WTC11 (cell line): ENCODE measurements around the gene KCNIP4. TPM values are rescaled to one million over a fixed set of nuclear protein-coding genes. Genes with fewer than 3 reads are reported as not detected.

ENCODE experiments used
- ATAC-seq: fragments of 200-7000 bp; cut with Tn5 transposase; 2 replicates; pipeline ENCODE4 v1.10.0; 2021; ENCODE audit warnings: mild to moderate bottlenecking, moderate library complexity
- CTCF ChIA-PET: fragments of 300-600 bp; sonication (Branson Sonifier 250); formaldehyde crosslinking; loops from one replicate; lab custom pipeline; 2021; ENCODE audit warnings: antibody characterized with exemption; lab: Charles Lee
- POLR2A ChIA-PET: fragments of 350-600 bp; sonication (Branson Sonifier 250); formaldehyde crosslinking; loops from one replicate; lab custom pipeline; 2021; ENCODE audit warnings: antibody characterized with exemption; lab: Charles Lee
- DNase-seq: peaks from one replicate; pipeline ENCODE4 v3.0.0; 2021; ENCODE audit warnings: low spot score
- H3K27ac Mint-ChIP-seq: 2 replicates; pipeline ENCODE4 v1.8.0; 2021; ENCODE audit warnings: mixed read lengths
- H3K27me3 Mint-ChIP-seq: 2 replicates; pipeline ENCODE4 v1.8.0; 2021; ENCODE audit warnings: low read depth, mild to moderate bottlenecking, moderate library complexity, mixed read lengths
- H3K36me3 Mint-ChIP-seq: 2 replicates; pipeline ENCODE4 v1.8.0; 2021; ENCODE audit warnings: mixed read lengths
- H3K4me1 Mint-ChIP-seq: 2 replicates; pipeline ENCODE4 v1.8.0; 2022; ENCODE audit warnings: mixed read lengths
- H3K4me3 Mint-ChIP-seq: 2 replicates; pipeline ENCODE4 v1.8.0; 2021; ENCODE audit warnings: mild to moderate bottlenecking, moderate library complexity, mixed read lengths
- H3K9me3 Mint-ChIP-seq: 2 replicates; pipeline ENCODE4 v1.8.0; 2021; ENCODE audit warnings: mixed read lengths
- ATF1 ChIP-seq: sonication (generic); formaldehyde crosslinking; IDR thresholded peaks from 2 replicates; pipeline ENCODE4 v1.8.1; 2023; ENCODE audit warnings: mild to moderate bottlenecking, moderate library complexity, missing genetic modification reagents
- CBFB ChIP-seq: sonication (generic); formaldehyde crosslinking; IDR thresholded peaks from 2 replicates; pipeline ENCODE4 v1.8.1; 2022; ENCODE audit warnings: mild to moderate bottlenecking, low read depth, missing genetic modification reagents
- CREM ChIP-seq: sonication (generic); formaldehyde crosslinking; IDR thresholded peaks from 2 replicates; pipeline ENCODE4 v1.8.1; 2022; ENCODE audit warnings: mild to moderate bottlenecking, missing genetic modification reagents, moderate library complexity
- FOXK1 ChIP-seq: sonication (generic); formaldehyde crosslinking; IDR thresholded peaks from 2 replicates; pipeline ENCODE4 v1.8.0; 2022; ENCODE audit warnings: mild to moderate bottlenecking, moderate library complexity, missing genetic modification reagents
- FOXP1 ChIP-seq: sonication (generic); formaldehyde crosslinking; IDR thresholded peaks from 2 replicates; pipeline ENCODE4 v1.8.0; 2022; ENCODE audit warnings: missing genetic modification reagents, mild to moderate bottlenecking, moderate library complexity, borderline replicate concordance
- GTF2I ChIP-seq: fragments of 250-450 bp; sonication (Bioruptor Pico); conservative IDR thresholded peaks from 2 replicates; pipeline ENCODE4 v1.4.0; 2021; ENCODE audit warnings: mild to moderate bottlenecking
- NR2C2 ChIP-seq: sonication (generic); formaldehyde crosslinking; IDR thresholded peaks from 2 replicates; pipeline ENCODE4 v1.8.0; 2022; ENCODE audit warnings: mild to moderate bottlenecking, missing genetic modification reagents
- RORB ChIP-seq: fragments of 250-450 bp; sonication (Bioruptor Pico); IDR thresholded peaks from 2 replicates; pipeline ENCODE4 v1.9.0; 2021; ENCODE audit warnings: mild to moderate bottlenecking
- TEAD1 ChIP-seq: sonication (generic); formaldehyde crosslinking; IDR thresholded peaks from 2 replicates; pipeline ENCODE4 v1.8.0; 2022; ENCODE audit warnings: mild to moderate bottlenecking, missing genetic modification reagents
- TEAD4 ChIP-seq: sonication (generic); formaldehyde crosslinking; IDR thresholded peaks from 2 replicates; pipeline ENCODE4 v1.8.0; 2022; ENCODE audit warnings: mild to moderate bottlenecking, missing genetic modification reagents
- ZNF121 ChIP-seq: sonication (generic); formaldehyde crosslinking; IDR thresholded peaks from 2 replicates; pipeline ENCODE4 v1.8.0; 2023; ENCODE audit warnings: missing genetic modification reagents
- ZNF512 ChIP-seq: sonication (generic); formaldehyde crosslinking; IDR thresholded peaks from 2 replicates; pipeline ENCODE4 v1.8.1; 2022; ENCODE audit warnings: missing genetic modification reagents, borderline replicate concordance
- ZNF532 ChIP-seq: fragments of 250-450 bp; sonication (Bioruptor Pico); IDR thresholded peaks from 2 replicates; pipeline ENCODE4 v1.9.0; 2021; ENCODE audit warnings: mild to moderate bottlenecking, borderline replicate concordance
- total RNA-seq: library from RNA; stranded (reverse); gene quantifications from 3 replicates; pipeline ENCODE4 v1.2.3, GENCODE V29; 2021
- TF ChIP-seq, protein P1 (sequence below): sonication (generic); formaldehyde crosslinking; IDR thresholded peaks from 2 replicates; pipeline ENCODE4 v1.8.1; 2023; ENCODE audit warnings: mild to moderate bottlenecking, missing genetic modification reagents, borderline replicate concordance
- TF ChIP-seq, protein P2 (sequence below): sonication (generic); formaldehyde crosslinking; IDR thresholded peaks from 2 replicates; pipeline ENCODE4 v1.8.0; 2022; ENCODE audit warnings: mild to moderate bottlenecking, missing genetic modification reagents
- TF ChIP-seq, protein P3 (sequence below): sonication (generic); formaldehyde crosslinking; IDR thresholded peaks from 2 replicates; pipeline ENCODE4 v1.8.0; 2022; ENCODE audit warnings: mild to moderate bottlenecking, missing genetic modification reagents

The KCNIP4 gene
- total RNA-seq, 1 experiment from 2014 or later = not detected

DNA sequence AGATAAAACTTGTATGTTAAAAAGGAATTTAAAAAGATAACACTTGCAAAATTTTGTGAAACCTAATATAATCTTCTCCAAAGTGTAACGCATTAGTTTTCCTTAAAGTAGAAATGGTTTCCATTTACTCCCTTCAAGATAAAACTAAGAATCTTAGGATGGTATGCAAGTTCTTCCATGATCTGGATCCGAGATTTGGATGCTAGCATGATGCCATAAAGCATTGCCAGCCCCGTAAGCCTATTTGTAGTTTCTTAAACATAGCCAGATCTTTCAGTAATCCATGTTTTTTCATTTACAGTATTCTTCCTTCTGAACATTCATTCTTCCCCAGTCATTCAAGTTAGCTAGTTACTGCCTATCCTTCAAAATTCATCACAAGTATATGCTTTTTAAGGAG, 572.4 kb downstream of the KCNIP4 start (continued):
- TF ChIP-seq TEAD1 (CRISPR knock-in tag) (no peak), ATF1 (no peak)
- TF ChIP-seq, protein P1, sequence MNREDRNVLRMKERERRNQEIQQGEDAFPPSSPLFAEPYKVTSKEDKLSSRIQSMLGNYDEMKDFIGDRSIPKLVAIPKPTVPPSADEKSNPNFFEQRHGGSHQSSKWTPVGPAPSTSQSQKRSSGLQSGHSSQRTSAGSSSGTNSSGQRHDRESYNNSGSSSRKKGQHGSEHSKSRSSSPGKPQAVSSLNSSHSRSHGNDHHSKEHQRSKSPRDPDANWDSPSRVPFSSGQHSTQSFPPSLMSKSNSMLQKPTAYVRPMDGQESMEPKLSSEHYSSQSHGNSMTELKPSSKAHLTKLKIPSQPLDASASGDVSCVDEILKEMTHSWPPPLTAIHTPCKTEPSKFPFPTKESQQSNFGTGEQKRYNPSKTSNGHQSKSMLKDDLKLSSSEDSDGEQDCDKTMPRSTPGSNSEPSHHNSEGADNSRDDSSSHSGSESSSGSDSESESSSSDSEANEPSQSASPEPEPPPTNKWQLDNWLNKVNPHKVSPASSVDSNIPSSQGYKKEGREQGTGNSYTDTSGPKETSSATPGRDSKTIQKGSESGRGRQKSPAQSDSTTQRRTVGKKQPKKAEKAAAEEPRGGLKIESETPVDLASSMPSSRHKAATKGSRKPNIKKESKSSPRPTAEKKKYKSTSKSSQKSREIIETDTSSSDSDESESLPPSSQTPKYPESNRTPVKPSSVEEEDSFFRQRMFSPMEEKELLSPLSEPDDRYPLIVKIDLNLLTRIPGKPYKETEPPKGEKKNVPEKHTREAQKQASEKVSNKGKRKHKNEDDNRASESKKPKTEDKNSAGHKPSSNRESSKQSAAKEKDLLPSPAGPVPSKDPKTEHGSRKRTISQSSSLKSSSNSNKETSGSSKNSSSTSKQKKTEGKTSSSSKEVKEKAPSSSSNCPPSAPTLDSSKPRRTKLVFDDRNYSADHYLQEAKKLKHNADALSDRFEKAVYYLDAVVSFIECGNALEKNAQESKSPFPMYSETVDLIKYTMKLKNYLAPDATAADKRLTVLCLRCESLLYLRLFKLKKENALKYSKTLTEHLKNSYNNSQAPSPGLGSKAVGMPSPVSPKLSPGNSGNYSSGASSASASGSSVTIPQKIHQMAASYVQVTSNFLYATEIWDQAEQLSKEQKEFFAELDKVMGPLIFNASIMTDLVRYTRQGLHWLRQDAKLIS (CRISPR knock-in tag) = no peak
- TF ChIP-seq, all 79 proteins: peak for 0

- ATAC-seq (no peak), DNase-seq (no peak)
- no peak overlapping the region for H3K4me3 Mint-ChIP-seq
- H3K36me3 Mint-ChIP-seq = no peaks in the 10 kb centered on the region
- ChIA-PET POLR2A (no interaction called here), CTCF (no interaction called here)
- H3K27me3 Mint-ChIP-seq = no peaks in the 10 kb centered on the region
- no peaks in the 10 kb centered on the region for H3K4me1 Mint-ChIP-seq
- H3K9me3 Mint-ChIP-seq = peaks cover 10% of the 10 kb centered on the region
- H3K27ac Mint-ChIP-seq = no peak overlapping the region
- TF ChIP-seq ZNF512 (no peak), FOXK1 (no peak), ZNF532 (CRISPR knock-in tag) (no peak), FOXP1 (no peak), RORB (CRISPR knock-in tag) (no peak), ZNF121 (no peak), GTF2I (CRISPR knock-in tag) (no peak), TEAD4 (CRISPR knock-in tag) (no peak), NR2C2 (no peak), CBFB (CRISPR knock-in tag) (no peak), CREM (CRISPR knock-in tag) (no peak)
- TF ChIP-seq, protein P1 (CRISPR knock-in tag) = no peak
- TF ChIP-seq, protein P2, sequence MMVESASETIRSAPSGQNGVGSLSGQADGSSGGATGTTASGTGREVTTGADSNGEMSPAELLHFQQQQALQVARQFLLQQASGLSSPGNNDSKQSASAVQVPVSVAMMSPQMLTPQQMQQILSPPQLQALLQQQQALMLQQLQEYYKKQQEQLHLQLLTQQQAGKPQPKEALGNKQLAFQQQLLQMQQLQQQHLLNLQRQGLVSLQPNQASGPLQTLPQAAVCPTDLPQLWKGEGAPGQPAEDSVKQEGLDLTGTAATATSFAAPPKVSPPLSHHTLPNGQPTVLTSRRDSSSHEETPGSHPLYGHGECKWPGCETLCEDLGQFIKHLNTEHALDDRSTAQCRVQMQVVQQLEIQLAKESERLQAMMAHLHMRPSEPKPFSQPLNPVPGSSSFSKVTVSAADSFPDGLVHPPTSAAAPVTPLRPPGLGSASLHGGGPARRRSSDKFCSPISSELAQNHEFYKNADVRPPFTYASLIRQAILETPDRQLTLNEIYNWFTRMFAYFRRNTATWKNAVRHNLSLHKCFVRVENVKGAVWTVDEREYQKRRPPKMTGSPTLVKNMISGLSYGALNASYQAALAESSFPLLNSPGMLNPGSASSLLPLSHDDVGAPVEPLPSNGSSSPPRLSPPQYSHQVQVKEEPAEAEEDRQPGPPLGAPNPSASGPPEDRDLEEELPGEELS (CRISPR knock-in tag) = no peak
- TF ChIP-seq, protein P3, sequence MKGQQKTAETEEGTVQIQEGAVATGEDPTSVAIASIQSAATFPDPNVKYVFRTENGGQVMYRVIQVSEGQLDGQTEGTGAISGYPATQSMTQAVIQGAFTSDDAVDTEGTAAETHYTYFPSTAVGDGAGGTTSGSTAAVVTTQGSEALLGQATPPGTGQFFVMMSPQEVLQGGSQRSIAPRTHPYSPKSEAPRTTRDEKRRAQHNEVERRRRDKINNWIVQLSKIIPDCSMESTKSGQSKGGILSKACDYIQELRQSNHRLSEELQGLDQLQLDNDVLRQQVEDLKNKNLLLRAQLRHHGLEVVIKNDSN (CRISPR knock-in tag) = no peak
Measured at GRCh38 chr4:21374641-21375368, 573.8 kb downstream of the KCNIP4 start.
